DMS53 treated with DMSO at 0.1 percent for 48 hours (cell line): ENCODE data around the gene OR6M1.

Experiments
- DNase-seq: peaks from one replicate; lab custom pipeline; 2025; ENCODE audit not compliant: unreplicated experiment; lab: John Stamatoyannopoulos, UW

Gene OR6M1

GRCh38 chr11:123775715-123776549, 30.2 kb downstream of the OR6M1 start:
- DNase-seq = no peak

DNA sequence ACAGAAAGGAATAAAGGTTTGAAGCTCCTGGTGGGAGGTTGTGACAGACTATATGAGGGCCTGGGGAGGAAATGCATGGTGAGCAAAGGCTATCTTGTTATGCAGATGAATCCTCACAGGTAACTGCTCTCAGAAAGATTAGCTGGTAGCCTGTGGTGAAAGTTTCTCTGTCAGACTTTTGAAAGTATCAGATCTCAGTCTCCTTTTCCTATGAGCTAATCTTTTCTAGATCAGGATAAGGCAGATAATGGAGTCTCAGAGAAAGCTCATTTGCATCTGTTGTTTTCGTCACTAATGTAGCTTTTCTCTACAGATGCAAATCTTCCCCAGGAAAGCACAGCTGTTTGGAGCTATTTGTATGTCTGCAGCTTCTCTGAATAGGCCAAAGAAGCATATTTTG, 30.9 kb downstream of the OR6M1 start:
- no peak for DNase-seq

GRCh38 chr11:123773959-123774358, 32.2 kb downstream of the OR6M1 start:
- DNase-seq = no peak

GRCh38 chr11:123773026-123773425, 33.1 kb downstream of the OR6M1 start:
- no peak for DNase-seq

DNA sequence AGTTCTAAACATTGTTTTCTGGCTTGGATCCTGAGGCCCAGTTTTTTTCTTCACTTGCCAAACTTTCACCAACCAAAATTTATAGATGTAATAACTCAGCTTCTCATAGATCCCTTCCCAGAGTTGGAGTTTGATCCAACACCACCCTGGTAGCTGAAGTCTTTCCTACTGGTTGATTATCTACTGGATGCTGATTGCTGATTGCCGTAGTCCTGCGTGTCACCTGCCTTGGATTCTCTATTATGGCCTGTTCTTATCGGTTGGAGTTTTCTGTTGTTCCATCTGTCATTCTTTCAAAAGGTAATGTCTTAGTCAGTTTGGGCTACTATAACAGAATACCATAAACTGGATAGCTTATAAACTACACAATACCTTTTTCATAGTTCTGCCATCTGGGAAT, 34.5 kb downstream of the OR6M1 start:
- no peak for DNase-seq

- no peak for DNase-seq
Observed at GRCh38 chr11:123770712-123771111, 35.4 kb downstream of the OR6M1 start.

DNA sequence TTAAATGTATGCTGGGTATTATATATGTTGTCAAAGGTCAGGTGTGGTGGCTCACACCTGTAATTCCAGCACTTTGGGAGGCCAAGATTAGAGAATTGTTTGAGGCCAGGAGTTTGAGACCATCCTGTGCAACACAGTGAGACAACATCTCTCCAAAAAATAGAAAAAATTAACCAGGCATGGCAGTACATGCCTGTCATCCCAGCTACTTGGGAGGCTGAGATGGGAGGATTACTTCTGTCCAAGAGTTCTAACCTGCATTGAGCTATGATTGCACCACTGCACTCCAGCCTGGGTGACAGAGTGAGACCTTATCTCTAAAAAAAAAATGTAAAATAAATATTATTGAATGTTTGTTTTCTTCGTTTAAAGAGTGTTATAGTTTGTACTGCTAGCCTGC, 40.5 kb downstream of the OR6M1 start:
- no peak for DNase-seq

DNA sequence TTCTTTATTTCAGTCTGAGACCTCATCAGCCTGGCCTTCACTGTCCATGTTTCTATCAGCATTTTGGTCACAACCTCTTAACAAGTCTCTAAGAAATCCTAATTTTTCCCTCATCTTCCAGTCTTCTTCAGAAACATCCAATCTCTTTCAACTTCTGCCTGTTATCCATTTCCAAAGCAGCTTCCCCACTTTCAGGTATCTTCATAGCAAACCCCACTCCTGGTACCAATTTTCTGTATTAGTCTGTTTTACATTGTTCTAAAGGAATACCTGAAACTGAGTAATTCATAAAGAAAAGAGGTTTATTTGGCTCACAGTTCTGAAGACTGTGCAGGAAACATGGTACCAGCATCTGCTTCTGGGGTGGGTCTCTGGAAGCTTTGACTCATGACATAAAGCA, 43.7 kb downstream of the OR6M1 start:
- DNase-seq = no peak

DNA sequence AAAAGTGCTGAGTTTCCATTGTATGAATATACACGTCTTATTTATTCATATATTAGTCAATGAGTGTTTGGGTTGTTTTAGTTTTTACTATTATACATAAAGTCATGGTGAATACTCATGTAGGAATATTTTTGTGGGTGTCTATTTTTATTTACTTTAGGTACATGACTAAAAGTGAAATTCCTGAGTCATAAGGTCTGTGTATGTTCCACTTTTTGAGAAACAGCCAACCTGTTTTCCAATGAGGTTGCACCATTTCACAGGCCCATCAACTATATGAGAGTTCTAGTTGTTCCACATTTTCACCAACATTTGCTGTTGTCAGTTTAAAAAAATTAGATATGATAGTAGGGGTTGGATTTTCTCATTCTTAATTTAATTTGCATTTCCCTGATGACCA, 45.3 kb downstream of the OR6M1 start:
- no peak for DNase-seq

DNA sequence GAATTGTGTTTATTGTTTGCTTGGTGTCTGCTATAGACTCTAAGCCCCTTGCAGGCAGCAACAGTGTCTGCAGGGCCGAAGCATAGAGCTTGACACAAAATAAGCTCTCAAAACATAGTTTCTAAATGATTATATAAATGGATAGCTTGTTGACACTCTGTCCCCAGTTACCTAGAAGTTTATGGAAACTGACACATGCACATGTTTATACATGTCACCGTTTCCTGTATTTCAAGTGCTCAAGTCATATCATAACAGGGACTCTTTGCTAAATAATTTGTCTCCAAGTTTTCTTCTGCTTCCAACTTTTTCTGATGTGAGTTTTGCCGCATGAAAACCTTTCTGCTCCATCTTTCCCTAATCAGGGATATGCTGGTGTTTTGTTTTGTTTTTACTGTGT, 48.2 kb downstream of the OR6M1 start:
- no peak for DNase-seq

- DNase-seq = no peak
Observed at GRCh38 chr11:123755813-123756212, 50.3 kb downstream of the OR6M1 start.
